NCI-H510A treated with DMSO at 0.1 percent for 48 hours (cell line): ENCODE measurements around the gene MLXIP.

ENCODE experiments used
- DNase-seq: peaks from one replicate; lab custom pipeline; 2025; lab: John Stamatoyannopoulos, UW

MLXIP gene

DNA sequence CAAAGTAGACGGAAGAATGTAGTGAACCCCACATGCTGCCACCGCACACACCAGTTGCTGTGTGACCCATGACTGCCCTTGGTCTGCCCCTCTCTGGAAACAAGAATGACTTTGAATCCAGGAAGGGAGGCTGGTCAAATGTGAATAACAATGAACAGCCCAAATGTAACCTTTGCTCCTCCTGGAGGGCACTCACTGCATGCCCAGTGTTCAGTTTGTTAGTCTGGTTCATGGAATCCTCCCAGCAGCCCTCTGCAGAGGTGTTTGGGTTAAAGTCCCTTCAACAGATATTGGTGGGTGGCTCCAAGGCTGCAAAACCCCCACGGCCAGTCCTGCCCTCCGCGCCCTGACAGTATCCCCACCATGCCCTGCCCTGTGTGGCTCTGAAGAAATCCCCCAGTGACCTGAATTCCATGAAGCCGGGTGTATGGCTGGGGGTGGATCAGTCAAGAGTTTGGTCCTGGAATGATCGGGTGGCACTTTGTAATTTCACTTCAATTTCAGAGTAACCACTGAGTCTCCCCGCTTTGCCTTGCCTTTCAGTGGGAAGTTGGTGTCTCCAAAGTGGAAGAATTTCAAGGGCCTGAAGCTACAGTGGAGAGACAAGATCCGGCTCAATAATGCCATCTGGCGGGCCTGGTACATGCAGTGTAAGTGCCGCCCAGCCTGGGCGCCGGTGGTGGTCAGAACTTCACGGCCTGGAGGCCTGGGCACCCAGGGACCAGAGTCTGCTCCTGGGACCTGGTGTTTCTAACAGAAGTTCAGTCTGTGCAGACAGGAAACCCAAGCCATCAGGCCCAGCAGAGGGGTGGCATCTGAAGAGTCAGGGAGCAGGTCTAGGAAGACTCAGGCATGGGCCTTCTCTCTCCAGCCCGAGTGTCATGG lies 48.4 kb downstream of the MLXIP start:
- DNase-seq = no peak

- no peak for DNase-seq
Observed at GRCh38 chr12:122127839-122128238, 49.3 kb downstream of the MLXIP start.

GRCh38 chr12:122128481-122128880 lies 49.9 kb downstream of the MLXIP start:
- DNase-seq = no peak

GRCh38 chr12:122129131-122129530 lies 50.6 kb downstream of the MLXIP start:
- no peak for DNase-seq

- no peak for DNase-seq
Observed at GRCh38 chr12:122130150-122130549, 51.6 kb downstream of the MLXIP start.

GRCh38 chr12:122133192-122133950 lies 54.8 kb downstream of the MLXIP start:
- DNase-seq = no peak

DNA sequence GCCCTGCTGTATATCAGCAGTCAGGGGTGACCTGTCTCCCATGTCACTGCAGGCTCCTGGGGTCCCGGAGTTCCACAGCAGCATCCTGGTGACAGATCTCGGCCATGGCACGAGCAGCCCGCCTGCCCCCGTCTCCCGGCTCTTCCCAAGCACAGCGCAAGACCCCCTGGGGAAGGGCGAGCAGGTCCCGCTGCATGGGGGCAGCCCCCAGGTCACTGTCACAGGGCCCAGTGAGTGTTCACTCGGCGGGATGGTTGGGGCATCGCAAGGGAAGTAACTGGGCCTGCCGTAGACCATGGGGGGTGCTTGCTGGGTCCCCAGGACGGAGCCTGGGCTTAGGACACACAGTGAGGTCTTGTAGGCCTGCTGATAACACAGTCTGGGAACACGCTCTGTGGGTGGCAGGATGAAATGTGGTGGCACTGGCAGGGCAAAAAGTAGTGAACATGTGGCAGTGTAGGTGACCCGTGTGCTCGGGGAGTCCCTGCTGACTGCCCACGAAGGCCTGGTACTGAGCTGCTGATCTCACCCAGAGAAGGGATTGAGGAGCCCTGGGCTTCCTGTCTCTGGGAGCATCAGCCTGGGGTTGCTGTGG lies 57.0 kb downstream of the MLXIP start:
- DNase-seq = no peak

- DNase-seq = peak; percentile 51
Observed at GRCh38 chr12:122137229-122137628, 58.7 kb downstream of the MLXIP start.

- DNase-seq = peak; percentile 93
Observed at GRCh38 chr12:122137681-122138080, 59.1 kb downstream of the MLXIP start.

- no peak for DNase-seq
Observed at GRCh38 chr12:122138181-122138580, 59.6 kb downstream of the MLXIP start.

DNA sequence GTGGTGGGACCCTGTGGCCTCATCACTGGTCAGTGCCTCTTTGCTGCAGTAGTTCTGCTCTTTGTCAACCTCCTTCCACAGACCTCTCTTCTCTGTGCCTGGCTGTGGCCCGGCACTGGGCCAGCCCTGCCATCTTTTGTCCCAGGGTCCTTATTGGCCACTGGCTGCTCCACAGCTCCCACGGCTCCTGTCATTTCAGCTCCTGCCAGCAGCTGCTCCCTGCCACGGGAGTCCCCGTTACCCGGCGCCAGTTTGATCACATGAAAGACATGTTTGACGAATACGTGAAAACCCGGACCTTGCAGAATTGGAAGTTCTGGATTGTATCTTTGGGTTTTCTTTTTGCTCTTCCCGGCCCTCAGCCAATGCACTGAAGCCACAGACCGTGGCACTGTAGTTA lies 60.1 kb downstream of the MLXIP start:
- DNase-seq = no peak

GRCh38 chr12:122139266-122139665 lies 60.7 kb downstream of the MLXIP start:
- DNase-seq = peak; percentile 67

DNA sequence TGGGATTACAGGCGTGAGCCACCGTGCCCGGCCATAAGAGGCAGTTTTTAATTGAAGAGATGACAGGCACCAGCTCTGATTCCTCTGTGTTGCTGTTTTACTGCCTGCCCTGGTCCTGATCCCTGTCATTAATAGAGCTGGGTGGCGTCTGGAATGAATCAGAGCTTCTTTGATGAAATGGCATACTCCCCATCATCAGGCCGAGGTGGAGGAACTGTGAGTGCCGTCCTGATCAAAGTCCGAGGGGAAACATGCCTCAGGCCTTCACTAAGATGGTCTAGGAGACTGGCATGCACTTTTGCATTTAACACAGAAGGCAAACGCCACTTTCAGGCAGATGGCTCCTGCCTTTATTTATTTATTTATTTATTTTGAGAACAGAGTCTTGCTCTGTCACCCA lies 61.4 kb downstream of the MLXIP start:
- DNase-seq = no peak

GRCh38 chr12:122140467-122141257 lies 62.1 kb downstream of the MLXIP start:
- DNase-seq = no peak

DNA sequence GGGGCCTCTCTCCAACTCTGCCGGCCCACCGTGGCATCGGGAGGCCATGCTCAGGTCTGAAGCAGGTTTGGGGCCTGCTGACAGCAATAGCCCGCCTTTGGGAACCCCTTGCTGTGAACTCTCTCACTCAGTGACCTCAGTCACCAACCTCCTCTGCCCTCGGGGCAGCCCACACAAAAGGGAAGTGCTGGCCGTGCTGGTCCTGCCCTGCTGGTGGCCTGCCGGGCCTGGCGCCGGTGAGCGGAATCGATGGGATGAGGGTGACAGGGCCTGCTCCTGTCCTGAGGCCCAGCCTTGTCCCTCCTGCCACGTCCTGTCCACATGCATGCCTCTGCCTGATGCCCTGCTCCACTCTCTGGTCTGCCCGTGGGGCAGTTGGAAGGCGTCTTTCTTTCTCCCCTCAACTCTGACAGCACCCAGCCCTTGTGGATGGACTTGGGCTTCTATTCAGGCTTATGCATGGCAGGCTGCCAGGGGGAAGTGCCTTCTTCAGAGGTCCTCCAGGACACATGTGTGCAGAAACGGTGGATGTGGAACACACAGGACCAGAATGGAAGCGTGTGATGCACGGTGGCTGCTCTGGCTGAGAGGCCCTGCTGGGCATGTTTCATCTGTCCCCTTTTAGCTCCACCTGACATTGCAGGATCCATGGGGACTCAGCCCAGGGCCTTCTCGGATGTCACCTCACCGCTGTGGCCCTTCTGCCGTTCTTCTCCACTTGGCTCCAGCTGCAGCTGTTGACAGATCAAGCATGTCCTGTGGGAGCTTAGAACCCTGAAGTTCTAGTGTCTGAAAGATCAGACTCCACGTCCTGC lies 63.6 kb downstream of the MLXIP start:
- no peak for DNase-seq

- no peak for DNase-seq
Observed at GRCh38 chr12:122142857-122143256, 64.3 kb downstream of the MLXIP start.

DNA sequence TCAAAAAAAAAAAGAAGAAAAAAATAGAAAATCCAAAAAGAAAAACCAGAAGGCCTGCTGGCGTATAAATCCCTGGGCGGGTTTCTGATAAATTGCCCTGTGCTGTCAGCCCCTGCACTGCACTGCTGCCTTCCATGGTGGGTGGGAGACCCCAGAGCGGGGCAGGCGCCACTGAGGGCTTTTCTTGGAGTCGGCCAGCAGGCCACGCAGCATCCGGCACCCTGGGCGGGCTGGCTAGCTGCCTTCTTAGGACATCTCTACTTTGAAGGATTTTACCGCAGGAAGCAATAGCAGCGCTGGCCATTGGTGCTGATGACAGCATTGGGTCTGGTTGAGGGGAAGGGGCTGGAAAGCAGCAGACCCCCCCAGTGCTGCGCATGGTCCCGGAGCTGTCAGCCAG lies 66.3 kb downstream of the MLXIP start:
- no peak for DNase-seq

DNA sequence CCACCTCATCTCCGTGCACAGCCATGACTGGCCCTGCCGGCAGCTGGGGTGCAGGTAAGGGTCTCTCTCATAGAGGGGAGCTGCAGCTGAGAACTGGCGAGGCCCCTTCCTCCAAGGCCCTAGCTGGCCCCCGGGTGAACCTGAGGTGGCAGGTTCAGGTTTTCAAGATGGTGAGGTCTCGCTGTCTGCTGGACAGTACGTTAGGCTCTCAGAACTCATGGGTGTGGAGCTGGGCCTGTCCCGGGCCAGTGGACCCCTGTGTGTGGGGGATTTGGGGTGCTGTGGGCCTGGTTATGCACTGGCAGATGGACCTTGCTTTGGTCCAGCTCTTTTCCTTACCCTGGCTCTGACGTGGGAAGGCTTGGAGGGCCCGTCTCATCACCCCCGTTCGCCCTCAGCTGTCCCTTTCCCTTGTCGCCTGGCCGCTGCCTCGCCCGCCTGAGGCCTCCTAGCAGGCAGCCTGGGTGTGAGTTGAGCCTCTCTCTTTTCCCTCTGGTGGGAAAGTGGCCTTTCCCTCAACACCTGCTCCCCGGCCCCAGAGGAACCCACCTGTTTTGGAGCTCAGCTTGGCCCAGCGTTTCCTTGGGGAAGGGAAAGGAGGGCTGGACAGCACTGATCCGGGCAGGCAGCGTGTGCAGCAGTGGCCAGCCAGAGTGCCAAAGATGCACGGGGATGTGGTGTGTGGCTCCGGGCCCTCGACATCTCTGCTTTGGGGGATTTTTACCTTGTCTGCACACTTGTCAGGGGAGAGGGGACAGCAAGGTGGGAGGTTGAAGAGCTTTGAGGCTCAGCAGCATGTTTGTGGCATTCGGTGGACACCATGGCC lies 67.2 kb downstream of the MLXIP start:
- no peak for DNase-seq

DNA sequence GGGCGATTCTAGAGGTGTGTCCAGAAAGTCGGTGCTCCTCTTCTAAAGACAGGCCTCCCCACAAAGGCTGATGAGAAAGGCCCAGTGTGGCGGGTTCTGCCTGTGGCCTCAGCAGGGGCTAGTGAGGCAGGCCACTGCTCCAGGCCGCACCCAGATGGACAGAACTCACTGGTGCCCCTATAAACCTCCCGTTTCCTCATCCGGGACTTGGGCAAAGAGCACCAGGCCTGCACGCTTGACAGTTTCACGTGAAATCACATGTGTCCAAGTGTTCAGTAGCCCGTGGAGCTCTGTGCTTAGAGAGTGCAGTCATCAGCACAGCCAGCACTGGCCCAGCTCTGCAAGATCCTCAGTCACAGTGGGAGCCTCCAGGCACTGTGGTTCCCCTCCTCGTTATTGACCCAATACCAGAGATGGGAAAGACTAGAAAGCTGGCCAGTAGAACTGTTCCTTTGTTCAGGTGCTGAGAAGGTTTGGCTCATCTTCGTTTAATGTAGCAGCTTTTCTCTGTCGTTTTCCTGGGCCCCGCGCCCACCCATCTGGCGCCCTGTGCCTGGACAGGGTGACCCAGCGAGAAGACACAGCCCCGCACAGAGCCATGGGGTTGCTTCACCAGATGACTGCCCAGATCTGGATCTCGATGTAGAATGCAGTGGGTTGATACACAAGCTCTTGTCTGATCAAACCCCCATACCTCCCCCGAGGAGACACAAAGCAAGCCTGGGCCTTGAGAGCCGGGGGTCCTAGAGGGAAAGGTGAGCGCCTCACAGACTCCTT lies 69.1 kb downstream of the MLXIP start:
- DNase-seq = no peak
